T follicular helper cell (primary cell): ENCODE results near the gene MPHOSPH10.
"Not testable (repeated sequence)": the region's sequence is repeated elsewhere in the genome, so short reads cannot be mapped to it uniquely, and the experiment has no call there.

ENCODE experiments used
- DNase-seq: peaks from one replicate; pipeline ENCODE4 v3.0.0-alpha.2; 2020; ENCODE audit warnings: low read depth
- total RNA-seq, 2 experiments: gene quantifications; one replicate each; lab custom pipeline; 2026; lab: John Stamatoyannopoulos, UW

The MPHOSPH10 gene
- total RNA-seq, result 92.0 to 149 reads per million in 2 experiments

GRCh38 chr2:71130152-71130904 is at the start of gene MPHOSPH10, which contains the start of gene MCEE:
Gene MPHOSPH10 (plus strand): TSS chr2:71130634. CDS start chr2:71130666, 32 bp downstream.
Gene MCEE (minus strand): TSS chr2:71130229. CDS start chr2:71130219, 10 bp downstream.
- peak; percentile 85 for DNase-seq

GRCh38 chr2:71082402-71083252 is 47.8 kb upstream of the MPHOSPH10 start:
- no peak for DNase-seq

GRCh38 chr2:71083297-71083696 is 47.1 kb upstream of the MPHOSPH10 start:
- DNase-seq, result not testable (repeated sequence)

GRCh38 chr2:71083752-71084312 is 46.6 kb upstream of the MPHOSPH10 start:
- not testable (repeated sequence) for DNase-seq

GRCh38 chr2:71085325-71086003 is 45.0 kb upstream of the MPHOSPH10 start:
- DNase-seq, result not testable (repeated sequence)

GRCh38 chr2:71089475-71089874 is 41.0 kb upstream of the MPHOSPH10 start:
- not testable (repeated sequence) for DNase-seq

- DNase-seq, result not testable (repeated sequence)
Measured at GRCh38 chr2:71091808-71092207, 38.6 kb upstream of the MPHOSPH10 start.

- not testable (repeated sequence) for DNase-seq
Measured at GRCh38 chr2:71092491-71093260, 37.8 kb upstream of the MPHOSPH10 start.

GRCh38 chr2:71100195-71100964 is 30.1 kb upstream of the MPHOSPH10 start:
- DNase-seq, result peak; percentile 15

GRCh38 chr2:71101656-71102055 is 28.8 kb upstream of the MPHOSPH10 start:
- no peak for DNase-seq

GRCh38 chr2:71102981-71103681 is 27.3 kb upstream of the MPHOSPH10 start:
- no peak for DNase-seq

- no peak for DNase-seq
Measured at GRCh38 chr2:71103809-71104208, 26.6 kb upstream of the MPHOSPH10 start.

- not testable (repeated sequence) for DNase-seq
Measured at GRCh38 chr2:71106463-71106862, 24.0 kb upstream of the MPHOSPH10 start.

GRCh38 chr2:71108091-71108490 is 22.3 kb upstream of the MPHOSPH10 start:
- DNase-seq, result no peak

- DNase-seq, result no peak
Measured at GRCh38 chr2:71113843-71114242, 16.6 kb upstream of the MPHOSPH10 start.

GRCh38 chr2:71117063-71117462 is 13.4 kb upstream of the MPHOSPH10 start:
- no peak for DNase-seq

GRCh38 chr2:71120195-71120594 is 10.2 kb upstream of the MPHOSPH10 start:
- DNase-seq, result no peak

- DNase-seq, result no peak
Measured at GRCh38 chr2:71121479-71121878, 9.0 kb upstream of the MPHOSPH10 start.
